GM06990 (cell line): Measurements from ENCODE around the gene WDFY2.

Experiments
- DNase-seq: peaks from one replicate; pipeline ENCODE4 v3.0.0-alpha.2; 2011; ENCODE audit not compliant: insufficient read length; ENCODE audit errors: extremely low read depth
- H3K27me3 ChIP-seq: replicated peaks from 2 replicates; pipeline ENCODE4 v1.6.0; 2011; ENCODE audit warnings: low read length; ENCODE audit not compliant: control insufficient read depth, insufficient read depth
- H3K36me3 ChIP-seq: 2 replicates; pipeline ENCODE4 v1.5.1; 2011; ENCODE audit warnings: low read length; ENCODE audit not compliant: control insufficient read depth, insufficient read depth
- H3K4me3 ChIP-seq: replicated peaks from 2 replicates; pipeline ENCODE4 v1.5.1; 2011; ENCODE audit warnings: low read depth, mild to moderate bottlenecking, control low read depth, low read length
- TF ChIP-seq, protein P1 (sequence below): IDR thresholded peaks from 2 replicates; pipeline ENCODE4 v1.5.1; 2011; ENCODE audit warnings: low read length, control low read depth, mild to moderate bottlenecking, inconsistent platforms; ENCODE audit not compliant: insufficient read depth, poor library complexity, severe bottlenecking

The WDFY2 gene

DNA sequence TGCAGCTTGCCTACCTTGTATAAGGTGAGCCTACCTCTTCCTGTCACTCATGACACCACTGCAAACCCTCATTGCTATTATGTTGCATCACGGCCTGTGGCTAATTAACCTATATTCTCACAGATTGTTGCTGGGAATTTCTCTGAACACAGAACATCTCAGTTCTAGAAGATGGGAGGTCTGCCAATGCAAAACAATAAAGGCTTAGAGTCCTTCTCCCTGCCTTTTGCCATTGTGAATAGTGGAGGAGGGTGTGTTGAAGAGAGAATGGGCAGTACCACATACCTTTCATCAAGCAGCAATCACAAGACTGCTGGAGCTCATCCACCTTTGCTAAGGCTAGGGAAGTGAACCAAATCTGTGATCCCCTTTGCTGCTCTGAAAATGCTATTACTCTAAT, 34.4 kb downstream of the WDFY2 start:
- Histone ChIP-seq H3K27me3 (no peaks in the 10 kb centered on the region), H3K36me3 (no peaks in the 10 kb centered on the region), H3K4me3 (no peak overlapping the region)
- no peak for DNase-seq
- TF ChIP-seq, protein P1, sequence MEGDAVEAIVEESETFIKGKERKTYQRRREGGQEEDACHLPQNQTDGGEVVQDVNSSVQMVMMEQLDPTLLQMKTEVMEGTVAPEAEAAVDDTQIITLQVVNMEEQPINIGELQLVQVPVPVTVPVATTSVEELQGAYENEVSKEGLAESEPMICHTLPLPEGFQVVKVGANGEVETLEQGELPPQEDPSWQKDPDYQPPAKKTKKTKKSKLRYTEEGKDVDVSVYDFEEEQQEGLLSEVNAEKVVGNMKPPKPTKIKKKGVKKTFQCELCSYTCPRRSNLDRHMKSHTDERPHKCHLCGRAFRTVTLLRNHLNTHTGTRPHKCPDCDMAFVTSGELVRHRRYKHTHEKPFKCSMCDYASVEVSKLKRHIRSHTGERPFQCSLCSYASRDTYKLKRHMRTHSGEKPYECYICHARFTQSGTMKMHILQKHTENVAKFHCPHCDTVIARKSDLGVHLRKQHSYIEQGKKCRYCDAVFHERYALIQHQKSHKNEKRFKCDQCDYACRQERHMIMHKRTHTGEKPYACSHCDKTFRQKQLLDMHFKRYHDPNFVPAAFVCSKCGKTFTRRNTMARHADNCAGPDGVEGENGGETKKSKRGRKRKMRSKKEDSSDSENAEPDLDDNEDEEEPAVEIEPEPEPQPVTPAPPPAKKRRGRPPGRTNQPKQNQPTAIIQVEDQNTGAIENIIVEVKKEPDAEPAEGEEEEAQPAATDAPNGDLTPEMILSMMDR, result no peak

DNA sequence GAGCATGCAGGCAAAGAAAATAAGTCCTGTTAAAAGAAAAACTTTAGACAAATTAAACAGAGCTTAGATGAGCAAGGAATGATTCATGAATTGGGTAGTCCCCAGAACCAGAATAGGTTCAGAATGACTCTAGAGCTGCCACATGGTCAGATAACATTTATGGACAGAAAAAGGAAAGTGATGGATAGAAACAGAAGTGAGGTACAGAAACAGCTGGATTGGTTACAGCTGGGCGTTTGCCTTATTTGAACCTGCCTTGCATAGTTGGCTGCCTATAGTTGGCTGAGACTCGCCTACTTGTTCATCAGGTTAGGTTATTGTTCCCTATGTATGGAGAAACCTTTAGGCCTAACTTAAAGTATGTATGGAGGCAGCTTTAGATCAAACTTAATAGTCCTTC, 35.4 kb downstream of the WDFY2 start:
- no peak for DNase-seq
- no peaks in the 10 kb centered on the region for H3K27me3 ChIP-seq
- H3K4me3 ChIP-seq, result no peak overlapping the region
- no peaks in the 10 kb centered on the region for H3K36me3 ChIP-seq
- TF ChIP-seq, protein P1, result no peak

DNA sequence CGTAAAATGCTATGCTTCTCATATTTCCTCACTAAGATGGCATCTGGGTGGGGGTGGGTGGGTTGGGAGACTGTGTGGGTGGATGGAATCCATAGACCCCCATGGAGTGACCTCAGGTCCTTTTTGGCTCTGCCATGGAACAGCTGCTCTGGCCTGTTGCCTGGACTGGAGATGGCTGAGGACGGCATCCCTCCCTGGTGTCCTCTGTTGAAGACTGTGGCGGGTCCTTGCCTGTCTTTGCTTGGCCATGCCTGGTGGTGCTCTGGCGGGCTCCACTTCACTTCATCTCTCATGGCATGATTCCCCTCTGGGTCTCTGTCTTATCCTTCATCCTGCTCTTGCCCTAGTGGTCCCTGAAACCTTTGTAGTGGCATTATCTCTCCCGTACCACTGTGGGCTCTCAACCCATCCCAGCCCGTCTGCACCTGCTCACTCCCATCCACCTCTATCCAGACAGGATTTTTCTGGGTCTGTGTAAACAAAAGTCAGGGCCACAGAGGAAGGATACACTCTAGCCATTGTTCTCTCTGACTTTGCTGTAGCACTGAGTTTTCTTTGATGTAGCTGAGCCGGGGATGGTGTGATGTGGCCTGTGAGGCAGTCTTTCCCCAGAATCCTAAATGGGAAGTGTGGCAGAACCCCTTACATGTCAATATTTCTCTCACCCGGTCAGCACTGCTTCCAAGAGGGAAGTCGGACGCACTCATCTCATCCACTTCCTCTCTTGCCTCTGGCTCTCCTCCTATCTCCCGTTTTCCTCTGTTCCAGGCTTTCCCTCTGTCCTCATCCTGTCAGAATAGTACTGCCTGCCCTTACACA, 36.1 kb downstream of the WDFY2 start:
- Histone ChIP-seq H3K4me3 (no peak overlapping the region), H3K36me3 (no peaks in the 10 kb centered on the region)
- no peak for DNase-seq

DNA sequence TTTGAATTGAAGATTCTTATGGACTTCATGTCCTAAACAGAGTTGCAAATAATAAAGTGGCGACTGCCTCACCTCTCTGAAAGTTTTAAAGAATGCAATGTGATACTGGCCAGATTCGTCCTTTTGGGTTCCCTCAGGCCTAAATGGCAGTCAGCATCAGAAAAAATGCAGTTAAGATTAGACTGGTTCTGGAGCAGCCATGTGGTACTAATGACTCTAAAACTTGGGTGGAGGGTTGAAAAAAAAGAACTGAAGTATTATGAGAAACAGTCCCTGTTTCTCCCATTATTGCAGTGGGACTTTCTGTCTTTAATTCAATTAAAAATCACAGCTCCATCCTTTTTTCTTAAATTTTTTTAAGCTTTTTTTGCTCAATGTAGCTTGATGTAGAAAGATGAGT, 37.3 kb downstream of the WDFY2 start:
- Histone ChIP-seq H3K36me3 (no peaks in the 10 kb centered on the region), H3K27me3 (no peaks in the 10 kb centered on the region), H3K4me3 (no peak overlapping the region)
- TF ChIP-seq, protein P1, result no peak
- DNase-seq, result no peak

More for the DNA sequence above, 36.1 kb downstream of the WDFY2 start:
- no peaks in the 10 kb centered on the region for H3K27me3 ChIP-seq
- TF ChIP-seq, protein P1, result no peak

DNA sequence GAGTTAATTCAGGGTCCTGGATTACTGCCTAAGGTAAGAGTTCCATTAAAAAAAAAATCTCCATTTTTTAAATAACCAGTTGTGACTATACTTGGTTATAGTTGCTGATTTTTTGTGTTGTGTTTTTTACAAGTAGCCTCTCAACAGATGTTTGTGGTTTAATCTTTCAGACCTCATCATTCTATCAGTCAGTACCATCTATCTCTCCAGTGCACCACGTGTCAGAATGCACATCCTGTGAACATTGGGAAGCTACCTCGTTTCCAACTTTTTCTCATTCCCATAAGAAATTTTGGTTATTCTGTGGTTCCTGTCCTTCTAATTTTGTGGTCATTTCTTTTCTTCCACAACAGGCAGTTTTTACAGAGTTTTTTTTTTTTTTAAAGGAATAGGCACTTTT, 39.2 kb downstream of the WDFY2 start:
- DNase-seq, result no peak
- TF ChIP-seq, protein P1, result no peak
- Histone ChIP-seq H3K36me3 (no peaks in the 10 kb centered on the region), H3K27me3 (no peaks in the 10 kb centered on the region), H3K4me3 (no peak overlapping the region)
